Endothelial cell of umbilical vein (primary cell): Measurements from ENCODE around the gene KIF27. TPM values are rescaled to one million over a fixed set of nuclear protein-coding genes. Genes with fewer than 3 reads are reported as not detected.

Experiments
- BruUV-seq: library from RNA; stranded (reverse); fragments of 400-500 nt; replicated peaks from 2 replicates; lab custom pipeline; 2021; lab: Mats Ljungman, UMichigan
- CTCF ChIA-PET: fragments of 300-600, 350-600 bp; sonication (Branson Sonifier 250); formaldehyde crosslinking; loops from one replicate; lab custom pipeline; 2021; ENCODE audit warnings: antibody characterized with exemption, inconsistent platforms; lab: Charles Lee
- POLR2A ChIA-PET: fragments of 300-600, 350-600 bp; sonication (Branson Sonifier 250); formaldehyde crosslinking; loops from one replicate; lab custom pipeline; 2021; ENCODE audit warnings: antibody characterized with exemption, inconsistent platforms; lab: Charles Lee
- DNase-seq: peaks from one replicate; pipeline ENCODE4 v3.0.0-alpha.2; 2011; ENCODE audit warnings: low read depth, low spot score
- FAIRE-seq: peaks from 2 replicates; lab custom pipeline; 2011; peaks lifted over from hg19 to GRCh38; lab: Jason Lieb, UNC
- H2AFZ ChIP-seq: 2 replicates; pipeline ENCODE4 v1.6.0; 2012; ENCODE audit warnings: low read depth, low read length, control low read depth, inconsistent platforms
- H3K27ac ChIP-seq: 2 replicates; pipeline ENCODE4 v1.5.1; 2011; ENCODE audit warnings: low read depth, mild to moderate bottlenecking, control low read depth, low read length, moderate library complexity; ENCODE audit not compliant: insufficient read depth
- H3K27me3 ChIP-seq, 2 experiments: 2 replicates each; pipeline versions ENCODE4 v1.6.0 to v1.6.1; 2011; ENCODE audit warnings: low read length in 2 of 2, mixed read lengths in 1 of 2; ENCODE audit not compliant: control insufficient read depth in 2 of 2, insufficient read depth in 2 of 2
- H3K36me3 ChIP-seq, 2 experiments: 2 replicates in 1 of 2; 3 replicates in 1 of 2; pipeline ENCODE4 v1.5.1; 2011; ENCODE audit warnings: low read length in 2 of 2, mild to moderate bottlenecking in 1 of 2, moderate library complexity in 1 of 2; ENCODE audit not compliant: control insufficient read depth in 2 of 2, insufficient read depth in 2 of 2; ENCODE audit errors: extremely low read depth in 1 of 2
- H3K4me1 ChIP-seq: 3 replicates; pipeline ENCODE4 v1.5.1; 2011; ENCODE audit warnings: mild to moderate bottlenecking, low read length; ENCODE audit not compliant: control insufficient read depth, insufficient read depth; ENCODE audit errors: extremely low read depth
- H3K4me2 ChIP-seq: 2 replicates; pipeline ENCODE4 v1.6.1; 2011; ENCODE audit warnings: low read length, control low read depth, mixed read lengths; ENCODE audit not compliant: insufficient read depth
- H3K4me3 ChIP-seq, 3 experiments: fragments of 200-600 bp in 1 of 3; sonication (generic), shearing (Covaris generic) in 1 of 3; replicated peaks in 1 of 3; 2 replicates each; pipeline ENCODE4 v1.5.1; 2011 to 2016; ENCODE audit warnings: control low read depth in 3 of 3, low read length in 3 of 3, mild to moderate bottlenecking in 2 of 3, inconsistent platforms in 1 of 3, low read depth in 1 of 3, moderate library complexity in 1 of 3; ENCODE audit not compliant: insufficient read depth in 1 of 3
- H3K79me2 ChIP-seq: 2 replicates; pipeline ENCODE4 v1.6.0; 2012; ENCODE audit warnings: low read length, inconsistent platforms; ENCODE audit not compliant: control insufficient read depth, insufficient read depth
- H3K9ac ChIP-seq: replicated peaks from 2 replicates; pipeline ENCODE3; 2011; ENCODE audit warnings: low read length, control low read depth; ENCODE audit not compliant: insufficient read depth; ENCODE audit errors: extremely low read depth
- H3K9me1 ChIP-seq: replicated peaks from 3 replicates; pipeline ENCODE4 v1.6.0; 2011; ENCODE audit warnings: mild to moderate bottlenecking, low read length; ENCODE audit not compliant: control insufficient read depth, insufficient read depth; ENCODE audit errors: extremely low read depth
- H3K9me3 ChIP-seq: replicated peaks from 2 replicates; pipeline ENCODE4 v1.5.1; 2012; ENCODE audit warnings: low read length, inconsistent platforms; ENCODE audit not compliant: control insufficient read depth, insufficient read depth
- H4K20me1 ChIP-seq: replicated peaks from 2 replicates; pipeline ENCODE3; 2011; ENCODE audit warnings: mild to moderate bottlenecking, low read length; ENCODE audit not compliant: control insufficient read depth, insufficient read depth; ENCODE audit errors: extremely low read depth
- CTCF ChIP-seq, 2 donors: IDR thresholded peaks; 1 replicate in 1 of 2; 2 replicates in 1 of 2; pipeline ENCODE4 v1.5.1; 2011; ENCODE audit warnings: low read length in 2 of 2, mild to moderate bottlenecking in 2 of 2, moderate library complexity in 2 of 2, control low read depth in 1 of 2, inconsistent platforms in 1 of 2, low read depth in 1 of 2; ENCODE audit not compliant: insufficient read depth in 1 of 2; ENCODE audit errors: extremely low read depth in 1 of 2
- EZH2 ChIP-seq: IDR thresholded peaks from 2 replicates; pipeline ENCODE4 v1.6.1; 2012; ENCODE audit warnings: borderline replicate concordance, low read depth, mild to moderate bottlenecking, moderate library complexity, low read length, inconsistent platforms; ENCODE audit not compliant: severe bottlenecking
- FOS ChIP-seq: IDR thresholded peaks from 2 replicates; pipeline ENCODE4 v1.6.1; 2011; ENCODE audit warnings: mild to moderate bottlenecking, low read length, moderate library complexity, borderline replicate concordance; ENCODE audit not compliant: insufficient read depth
- GATA2 ChIP-seq: IDR thresholded peaks from 2 replicates; pipeline ENCODE4 v1.7.0; 2011; ENCODE audit warnings: low read depth, mild to moderate bottlenecking, moderate library complexity, mixed read lengths, low read length; ENCODE audit not compliant: insufficient read length, insufficient read depth
- JUN ChIP-seq: IDR thresholded peaks from 2 replicates; pipeline ENCODE4 v1.6.1; 2011; ENCODE audit warnings: borderline replicate concordance, low read depth; ENCODE audit not compliant: insufficient read length, insufficient read depth
- MYC ChIP-seq: IDR thresholded peaks from one replicate; pipeline ENCODE4 v1.6.1; 2011; ENCODE audit warnings: mild to moderate bottlenecking, low read depth, low read length
- POLR2A ChIP-seq: IDR thresholded peaks from 2 replicates; pipeline ENCODE4 v1.6.1; 2012; ENCODE audit warnings: low read depth, mild to moderate bottlenecking, control low read depth, low read length
- POLR2AphosphoS5 ChIP-seq: IDR thresholded peaks from 2 replicates; pipeline ENCODE4 v1.6.1; 2012; ENCODE audit warnings: low read depth, mild to moderate bottlenecking, control low read depth, low read length, moderate library complexity; ENCODE audit not compliant: insufficient read depth
- dilution Hi-C: fragments of 300-500 bp; cut with MboI; formaldehyde crosslinking; loops from one replicate; pipeline ENCODE4 v1.15.0; 2019; ENCODE audit warnings: low sequenced_read_pairs; ENCODE audit not compliant: extremely low pct_ligation_motif_present
- intact Hi-C: fragments of 100-400 bp; cut with micrococcal nuclease; formaldehyde crosslinking; loops from one replicate; pipeline ENCODE4 v1.10.0; 2022
- polyA plus RNA-seq, 4 experiments: library from polyadenylated mRNA; depleted of rRNA in 3 of 4; stranded (reverse) in 3 of 4; unstranded in 1 of 4; fragments of >200 nt; gene quantifications; 2 replicates each; pipeline versions ENCODE4 v1.2.1 to v1.2.3, GENCODE V29; 2011 to 2012; ENCODE audit warnings: missing spikeins in 1 of 4
- total RNA-seq: library from RNA; stranded (reverse); gene quantifications from 2 replicates; pipeline ENCODE4 v1.2.3, GENCODE V29; 2021

KIF27 gene
- total and polyA plus RNA-seq, 2 donors (not counting 3 experiments of a cell fraction or from before 2014, with no cell fraction given), result 0.28 to 3.2 TPM

DNA sequence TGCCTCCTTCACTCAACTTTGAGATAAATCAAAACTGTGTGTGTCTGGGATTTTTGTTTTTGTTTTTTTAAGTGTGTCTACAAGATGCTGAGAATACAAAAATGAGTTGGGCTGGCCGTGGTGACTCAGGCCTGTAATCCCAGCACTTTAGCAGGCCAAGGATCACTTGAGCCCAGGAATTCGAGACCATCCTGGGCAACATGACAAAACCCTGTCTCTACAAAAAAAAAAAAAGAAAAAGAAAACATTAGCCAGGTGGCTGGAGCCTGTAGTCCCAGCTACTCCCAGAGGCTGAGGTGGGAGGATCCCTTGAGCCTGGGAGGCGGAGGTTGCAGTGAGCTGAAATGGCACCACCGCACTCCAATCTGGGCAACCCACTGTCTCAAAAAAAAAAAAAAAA is 37.8 kb upstream of the KIF27 start:
- Histone ChIP-seq H2AFZ (no peak overlapping the region), H3K9me1 (no peaks in the 10 kb centered on the region), H3K9ac (no peak overlapping the region), H3K36me3 (no peaks in the 10 kb centered on the region), H3K4me2 (no peak overlapping the region), H3K4me3 (no peak overlapping the region), H3K27me3 (no peaks in the 10 kb centered on the region), H3K27ac (no peak overlapping the region), H4K20me1 (no peaks in the 10 kb centered on the region), H3K79me2 (no peaks in the 10 kb centered on the region), H3K4me1 (peaks cover 12% of the 10 kb centered on the region), H3K9me3 (no peaks in the 10 kb centered on the region)
- POLR2A ChIA-PET, result interaction anchor here (0.7 kb wide), 1 partner anchor 21 kb away, joined by 3 read pairs; the partner anchor contains the start of gene HNRNPK
- intact Hi-C loops, result loop anchor here (5.0 kb wide), 1 partner anchor 37 kb away; the partner anchor contains the start of gene KIF27
- FAIRE-seq (no peak), DNase-seq (no peak)
- dilution Hi-C loops, result no loop called here
- CTCF ChIA-PET, result interaction anchor here (1.0 to 1.7 kb wide), 2 partner anchors 22 to 302 kb away, joined by 4 read pairs; no protein-coding TSS in a partner anchor
- no TSS peak for BruUV-seq
- no peak for TF ChIP-seq GATA2
- TF ChIP-seq POLR2A, result no peak
- no peak for TF ChIP-seq FOS
- TF ChIP-seq EZH2, result no peak
- TF ChIP-seq POLR2AphosphoS5, result no peak
- no peak for TF ChIP-seq CTCF (IDR thresholded peaks at IDR 0.05; ENCODE audit: extremely low read depth in 1 of 2, insufficient read depth in 1 of 2, low read depth in 1 of 2, low read length in 2 of 2)
- no peak for TF ChIP-seq MYC
- no peak for TF ChIP-seq JUN
